HUES64 (cell line): ENCODE measurements around the gene CDR2.

Experiments used
- H3K27ac ChIP-seq: 2 replicates; pipeline ENCODE4 v1.7.0; 2013; ENCODE audit warnings: low read depth, low read length, inconsistent platforms
- H3K27me3 ChIP-seq: 2 replicates; pipeline ENCODE4 v1.6.1; 2013; ENCODE audit warnings: mild to moderate bottlenecking, low read length; ENCODE audit not compliant: insufficient read depth
- H3K36me3 ChIP-seq: 2 replicates; pipeline ENCODE4 v1.6.1; 2013; ENCODE audit warnings: mild to moderate bottlenecking, low read length; ENCODE audit not compliant: insufficient read depth
- H3K4me1 ChIP-seq: 2 replicates; pipeline ENCODE4 v1.6.1; 2013; ENCODE audit warnings: mild to moderate bottlenecking, low read length, moderate library complexity; ENCODE audit not compliant: insufficient read depth
- H3K4me3 ChIP-seq: 2 replicates; pipeline ENCODE4 v1.5.1; 2013; ENCODE audit warnings: mild to moderate bottlenecking, low read length, moderate library complexity
- H3K9ac ChIP-seq: 2 replicates; pipeline ENCODE4 v1.6.1; 2013; ENCODE audit warnings: mild to moderate bottlenecking, low read depth, low read length
- H3K9me3 ChIP-seq: 2 replicates; pipeline ENCODE4 v1.6.1; 2013; ENCODE audit warnings: low read depth, low read length; ENCODE audit not compliant: insufficient read depth
- WGBS: fragments of 150-250, 120-280 bp; methylation state at CpG from one replicate; pipeline ENCODE4 v1.1.7; 2013; ENCODE audit warnings: missing lambda C conversion rate; 5-methylcytosine and 5-hydroxymethylcytosine counted together

The CDR2 gene

GRCh38 chr16:22299036-22299435, 75.4 kb downstream of the CDR2 start:
- H3K4me1 ChIP-seq = no peaks in the 10 kb centered on the region
- H3K27me3 ChIP-seq = no peaks in the 10 kb centered on the region
- no peak overlapping the region for H3K27ac ChIP-seq
- H3K9ac ChIP-seq = no peak overlapping the region
- peaks cover 22% of the 10 kb centered on the region for H3K36me3 ChIP-seq
- H3K4me3 ChIP-seq = peak overlapping the region; percentile 83; the same call in 1 of the 2 replicates
- H3K9me3 ChIP-seq = no peaks in the 10 kb centered on the region
- 95% methylated on average over 1 of the region's 1 CpG for WGBS

GRCh38 chr16:22297871-22298733, 76.3 kb downstream of the CDR2 start:
- Histone ChIP-seq H3K4me1 (no peaks in the 10 kb centered on the region), H3K27ac (peak overlapping the region; percentile 96), H3K9ac (peak overlapping the region; percentile 96), H3K27me3 (no peaks in the 10 kb centered on the region), H3K36me3 (peaks cover 17% of the 10 kb centered on the region), H3K4me3 (peak overlapping the region; percentile 83), H3K9me3 (no peaks in the 10 kb centered on the region)
- 7% methylated on average over 38 of the region's 39 CpGs for WGBS

- peak within 1 kb of the TSS; percentile 96 for H3K9ac ChIP-seq
- peak within 1 kb of the TSS; percentile 96 for H3K27ac ChIP-seq
- peak within 1 kb of the TSS; percentile 84 for H3K4me3 ChIP-seq
- H3K9me3 ChIP-seq = no peaks in the 10 kb centered on the region
- no peaks in the 10 kb centered on the region for H3K4me1 ChIP-seq
- peaks cover 9% of the 10 kb centered on the region; the same call in 1 of the 2 replicates for H3K36me3 ChIP-seq
- H3K27me3 ChIP-seq = no peaks in the 10 kb centered on the region
- WGBS = under 1% methylated on average over 76 of the region's 76 CpGs
Observed at GRCh38 chr16:22297114-22297870, 77.1 kb downstream of the CDR2 start, which contains the start of gene POLR3E. TSS of gene POLR3E (plus strand) at chr16:22297409. CDS start at chr16:22302969, 5,560 bp downstream.

GRCh38 chr16:22296225-22297113, 78.0 kb downstream of the CDR2 start:
- Histone ChIP-seq H3K9me3 (no peaks in the 10 kb centered on the region), H3K27ac (no peak overlapping the region), H3K27me3 (no peaks in the 10 kb centered on the region), H3K36me3 (0 out of 2 replicates have a peak, but pooled peaks cover 3% of the 10 kb centered on the region), H3K9ac (peak overlapping the region; percentile 60), H3K4me3 (peak overlapping the region; percentile 84), H3K4me1 (no peaks in the 10 kb centered on the region)
- 8% methylated on average over 15 of the region's 17 CpGs for WGBS
